SK-N-MC (cell line): ENCODE data around the gene ARPC2.

Experiments
- EZH2 ChIP-seq: fragments of 200-600 bp; sonication (generic); IDR thresholded peaks from one replicate; pipeline ENCODE4 v1.6.1; 2017; ENCODE audit warnings: antibody characterized with exemption
- POLR2AphosphoS5 ChIP-seq: IDR thresholded peaks from 2 replicates; pipeline ENCODE4 v1.6.1; 2012; ENCODE audit warnings: mild to moderate bottlenecking, low read depth, low read length, borderline replicate concordance

DNA sequence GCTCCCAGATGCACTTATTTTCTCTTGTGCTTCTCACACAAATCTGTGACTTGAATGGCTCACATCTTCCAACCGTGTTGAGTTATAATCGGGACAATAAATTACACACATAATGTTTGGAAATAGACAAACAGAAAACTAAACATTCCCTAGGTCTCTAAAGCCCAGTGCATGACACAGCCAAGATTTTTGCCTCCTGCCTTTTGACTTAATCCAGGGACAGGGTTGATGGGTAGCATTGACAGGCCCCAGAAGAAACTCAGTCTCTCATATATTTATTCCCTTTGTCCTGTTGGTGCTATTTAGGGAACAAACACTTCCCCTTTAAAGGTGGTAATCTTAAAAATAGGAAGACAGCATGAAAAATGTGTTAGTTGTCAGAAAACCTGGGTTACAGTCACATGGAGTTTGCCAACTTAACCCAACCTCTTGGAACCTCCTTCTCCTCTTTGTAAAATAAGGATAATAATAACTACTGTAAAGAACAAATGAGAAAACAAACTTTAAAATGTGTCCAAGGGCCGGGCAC lies 24.0 kb upstream of the ARPC2 start:
- no peak for TF ChIP-seq EZH2
- TF ChIP-seq POLR2AphosphoS5 = no peak
